Fibroblast of lung (primary cell): ENCODE results near the gene ZNF573. TPM values are rescaled to one million over a fixed set of nuclear protein-coding genes. Genes with fewer than 3 reads are reported as not detected.

ENCODE experiments used
- DNase-seq, 2 donors: peaks; one replicate each; pipeline versions ENCODE4 v3.0.0 to v3.0.0-alpha.2; 2010; ENCODE audit warnings: low read depth in 2 of 2
- H2AFZ ChIP-seq: 2 replicates; pipeline ENCODE4 v1.5.1; 2012; ENCODE audit warnings: low read length, control low read depth, inconsistent platforms
- H3K27ac ChIP-seq: 2 replicates; pipeline ENCODE4 v1.5.1; 2011; ENCODE audit warnings: low read length, control low read depth; ENCODE audit not compliant: insufficient read depth
- H3K27me3 ChIP-seq: 2 replicates; pipeline ENCODE4 v1.5.1; 2011; ENCODE audit warnings: mild to moderate bottlenecking, low read length; ENCODE audit not compliant: control insufficient read depth, insufficient read depth
- H3K36me3 ChIP-seq: 2 replicates; pipeline ENCODE4 v1.5.1; 2011; ENCODE audit warnings: low read length; ENCODE audit not compliant: control insufficient read depth, insufficient read depth
- H3K4me1 ChIP-seq: 2 replicates; pipeline ENCODE4 v1.5.1; 2011; ENCODE audit warnings: low read length; ENCODE audit not compliant: control insufficient read depth, insufficient read depth; ENCODE audit errors: extremely low read depth
- H3K4me2 ChIP-seq: 2 replicates; pipeline ENCODE4 v1.5.1; 2011; ENCODE audit warnings: low read length, control low read depth; ENCODE audit not compliant: insufficient read depth; ENCODE audit errors: extremely low read depth
- H3K4me3 ChIP-seq, 4 experiments: fragments of 200-600 bp in 1 of 4; sonication (generic) in 1 of 4; replicated peaks in 1 of 4; 2 replicates each; pipeline ENCODE4 v1.5.1; 2011 to 2016; ENCODE audit warnings: low read length in 4 of 4, low read depth in 3 of 4, mild to moderate bottlenecking in 3 of 4, control low read depth in 2 of 4, inconsistent platforms in 1 of 4, mixed read lengths in 1 of 4; ENCODE audit not compliant: insufficient read depth in 1 of 4; ENCODE audit errors: control extremely low read depth in 1 of 4
- H3K79me2 ChIP-seq: 2 replicates; pipeline ENCODE4 v1.5.1; 2012; ENCODE audit warnings: mild to moderate bottlenecking, low read length, inconsistent platforms; ENCODE audit not compliant: control insufficient read depth, insufficient read depth
- H3K9ac ChIP-seq: 2 replicates; pipeline ENCODE4 v1.5.1; 2011; ENCODE audit warnings: mild to moderate bottlenecking, low read length, control low read depth; ENCODE audit not compliant: insufficient read depth
- H3K9me3 ChIP-seq: 2 replicates; pipeline ENCODE4 v1.5.1; 2012; ENCODE audit warnings: low read depth, low read length; ENCODE audit not compliant: control insufficient read depth, insufficient read depth
- H4K20me1 ChIP-seq: 2 replicates; pipeline ENCODE4 v1.5.1; 2011; ENCODE audit warnings: low read length; ENCODE audit not compliant: control insufficient read depth, insufficient read depth; ENCODE audit errors: extremely low read depth
- CTCF ChIP-seq, 2 donors: IDR thresholded peaks in 1 of 2; conservative IDR thresholded peaks in 1 of 2; 1 replicate in 1 of 2; 2 replicates in 1 of 2; pipeline ENCODE4 v1.5.1; 2011 to 2012; ENCODE audit warnings: low read length in 2 of 2, control low read depth in 1 of 2, inconsistent platforms in 1 of 2, low read depth in 1 of 2, mild to moderate bottlenecking in 1 of 2
- EZH2 ChIP-seq: IDR thresholded peaks from 2 replicates; pipeline ENCODE4 v1.5.1; 2012; ENCODE audit warnings: low read length, control low read depth, mild to moderate bottlenecking; ENCODE audit errors: missing control alignments
- polyA plus RNA-seq, 2 donors: library from polyadenylated mRNA; depleted of rRNA in 1 of 2; stranded (reverse) in 1 of 2; unstranded in 1 of 2; fragments of >200 nt; gene quantifications; 2 replicates each; pipeline ENCODE4 v1.2.1, GENCODE V29; 2011 to 2012; ENCODE audit warnings: missing spikeins in 1 of 2
- total RNA-seq: library from RNA; depleted of rRNA; stranded (reverse); fragments of >200 nt; gene quantifications from 2 replicates; pipeline ENCODE4 v1.2.1, GENCODE V29; 2014

The ZNF573 gene
- total and polyA plus RNA-seq, 2 donors (not counting 1 experiment from before 2014, with no cell fraction given), result 3.7 to 8.6 TPM

DNA sequence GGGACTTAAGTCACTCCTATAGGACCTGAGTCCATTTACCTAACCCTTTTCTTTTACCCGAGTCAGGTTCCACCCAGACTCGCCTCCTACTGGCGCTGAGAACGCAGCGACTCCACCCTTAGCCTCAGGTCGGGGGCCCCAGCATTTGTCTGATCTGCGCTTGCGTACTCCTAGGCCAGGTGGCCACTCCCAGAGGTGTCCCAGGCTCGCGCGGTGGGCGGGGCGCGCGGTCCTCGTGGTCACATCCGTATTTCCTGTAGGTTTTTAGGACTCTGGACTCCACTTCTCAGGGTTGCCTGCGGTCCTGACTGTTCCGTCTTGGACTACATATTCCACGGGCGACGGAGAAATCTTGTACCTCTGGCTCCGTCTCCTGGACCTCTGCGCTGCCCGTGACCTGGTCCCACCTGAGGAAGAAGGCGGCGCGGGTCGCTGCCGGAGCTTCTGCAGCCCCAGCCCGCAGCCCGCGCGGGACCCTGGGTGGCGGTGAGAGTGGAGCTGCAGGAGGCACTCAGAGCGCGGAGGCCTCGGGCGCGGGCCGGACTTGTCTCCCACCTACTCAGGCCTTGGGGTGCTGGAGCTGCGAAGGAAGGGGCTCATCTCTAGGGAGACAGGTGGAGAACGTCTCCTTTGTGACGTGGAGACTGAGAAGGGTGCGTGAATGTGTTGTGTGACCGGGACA lies 11.0 kb upstream of the ZNF573 start:
- DNase-seq, result no peak
- TF ChIP-seq CTCF (conservative IDR thresholded peaks at IDR 0.05 in 1 of 2, IDR thresholded peaks at IDR 0.05 in 1 of 2; ENCODE audit: low read depth in 1 of 2, low read length in 2 of 2), result no peak
- no peak for TF ChIP-seq EZH2
- H3K36me3 ChIP-seq, result no peaks in the 10 kb centered on the region
- no peak overlapping the region for H3K9ac ChIP-seq
- no peak overlapping the region for H2AFZ ChIP-seq
- H3K4me1 ChIP-seq, result no peaks in the 10 kb centered on the region
- no peak overlapping the region for H3K4me2 ChIP-seq
- no peaks in the 10 kb centered on the region for H3K79me2 ChIP-seq
- H3K4me3 ChIP-seq, result no peak overlapping the region
- H3K9me3 ChIP-seq, result no peaks in the 10 kb centered on the region
- no peak overlapping the region for H3K27ac ChIP-seq
- no peaks in the 10 kb centered on the region for H3K27me3 ChIP-seq
- H4K20me1 ChIP-seq, result no peaks in the 10 kb centered on the region

DNA sequence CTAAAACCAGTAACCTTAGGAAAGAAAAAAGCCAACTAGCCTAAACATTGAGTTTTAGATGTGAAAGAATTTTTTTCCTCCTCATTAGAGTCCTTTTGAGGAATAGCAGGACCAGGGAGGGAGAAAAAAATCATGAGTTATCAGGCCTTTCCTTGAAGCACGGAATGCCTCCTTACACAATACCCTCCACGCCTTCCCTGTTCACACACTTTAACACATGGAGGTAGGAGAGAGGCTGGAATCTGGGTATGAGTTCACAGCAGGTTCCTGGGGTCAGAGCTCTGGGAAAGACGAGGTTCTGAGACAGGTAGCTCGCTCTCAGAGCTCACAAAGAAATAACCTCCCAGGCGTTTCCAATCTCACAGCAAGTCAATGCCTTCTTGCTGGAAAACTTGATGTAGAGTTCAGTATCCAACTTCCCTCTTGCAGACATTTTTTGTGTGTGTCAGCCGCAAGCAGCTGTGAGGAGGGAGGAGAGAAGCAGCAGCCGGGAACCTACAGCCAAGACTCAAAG lies 716 bp downstream of the ZNF573 start:
- Histone ChIP-seq H3K36me3 (no peaks in the 10 kb centered on the region), H4K20me1 (no peaks in the 10 kb centered on the region), H3K4me2 (peak overlapping the region; percentile 97), H2AFZ (peak overlapping the region; percentile 100), H3K9me3 (no peaks in the 10 kb centered on the region), H3K79me2 (no peaks in the 10 kb centered on the region), H3K27me3 (no peaks in the 10 kb centered on the region), H3K9ac (no peak overlapping the region), H3K4me3 (peak overlapping the region; percentile 76 to 100 (median 84)), H3K4me1 (no peaks in the 10 kb centered on the region), H3K27ac (peak overlapping the region; percentile 80)
- peak; percentile 14 to 15 for DNase-seq
- TF ChIP-seq EZH2, result no peak
- TF ChIP-seq CTCF (conservative IDR thresholded peaks at IDR 0.05 in 1 of 2, IDR thresholded peaks at IDR 0.05 in 1 of 2; ENCODE audit: low read depth in 1 of 2, low read length in 2 of 2), result no peak

GRCh38 chr19:37770985-37771384 lies 8.4 kb downstream of the ZNF573 start:
- no peak overlapping the region for H3K9ac ChIP-seq
- no peak overlapping the region for H3K4me2 ChIP-seq
- H3K36me3 ChIP-seq, result no peaks in the 10 kb centered on the region
- no peaks in the 10 kb centered on the region for H3K9me3 ChIP-seq
- H3K79me2 ChIP-seq, result no peaks in the 10 kb centered on the region
- H3K27ac ChIP-seq, result no peak overlapping the region
- no peaks in the 10 kb centered on the region for H3K4me1 ChIP-seq
- DNase-seq, result no peak
- no peak overlapping the region for H2AFZ ChIP-seq
- no peak overlapping the region for H3K4me3 ChIP-seq
- TF ChIP-seq CTCF (conservative IDR thresholded peaks at IDR 0.05 in 1 of 2, IDR thresholded peaks at IDR 0.05 in 1 of 2; ENCODE audit: low read depth in 1 of 2, low read length in 2 of 2), result no peak
- TF ChIP-seq EZH2, result no peak
- H4K20me1 ChIP-seq, result no peaks in the 10 kb centered on the region
- H3K27me3 ChIP-seq, result no peaks in the 10 kb centered on the region
